ENCODE results near the gene ARHGEF11.

- TF ChIP-seq ZFX (CRISPR knock-in tag; IDR thresholded peaks at IDR 0.05): no peak
- TF ChIP-seq NFYB (IDR thresholded peaks at IDR 0.05; ENCODE audit: extremely low read depth, insufficient read length): no peak
- no peak for TF ChIP-seq NFIX (CRISPR knock-in tag; IDR thresholded peaks at IDR 0.05; ENCODE audit: low read depth)
- no peak for TF ChIP-seq NCOA1 (IDR thresholded peaks at IDR 0.05; ENCODE audit: low read depth)
- no peak for TF ChIP-seq REST (IDR thresholded peaks at IDR 0.05; ENCODE audit: borderline replicate concordance)
- no peak for TF ChIP-seq REST (CRISPR knock-in tag; IDR thresholded peaks at IDR 0.05; ENCODE audit: low read depth)
Observed at GRCh38 chr1:156903328-156904091, 142.0 kb downstream of the ARHGEF11 start.

All from K562 (cell line).